Ishikawa (cell line): ENCODE measurements around the gene CAMK1.

Experiments used
- CEBPB ChIP-seq: IDR thresholded peaks from 2 replicates; pipeline ENCODE4 v1.6.1; 2012
- CREB1 ChIP-seq: IDR thresholded peaks from 2 replicates; pipeline ENCODE4 v1.6.1; 2012; ENCODE audit warnings: low read depth
- EGR1 ChIP-seq: IDR thresholded peaks from 2 replicates; pipeline ENCODE4 v1.6.1; 2012
- EP300 ChIP-seq: IDR thresholded peaks from 2 replicates; pipeline ENCODE4 v1.6.1; 2012; ENCODE audit warnings: borderline replicate concordance
- FOXM1 ChIP-seq: IDR thresholded peaks from 2 replicates; pipeline ENCODE4 v1.6.1; 2012; ENCODE audit warnings: low read depth, borderline replicate concordance
- NFIC ChIP-seq: IDR thresholded peaks from 2 replicates; pipeline ENCODE4 v1.6.1; 2012
- RAD21 ChIP-seq: IDR thresholded peaks from 2 replicates; pipeline ENCODE4 v1.6.1; 2012; ENCODE audit warnings: low read depth
- REST ChIP-seq: IDR thresholded peaks from 2 replicates; pipeline ENCODE4 v1.6.1; 2012; ENCODE audit warnings: low read depth, mild to moderate bottlenecking
- TAF1 ChIP-seq: IDR thresholded peaks from 2 replicates; pipeline ENCODE4 v1.6.1; 2012; ENCODE audit warnings: low read depth, mild to moderate bottlenecking
- TCF12 ChIP-seq: IDR thresholded peaks from 2 replicates; pipeline ENCODE4 v1.6.1; 2012; ENCODE audit warnings: low read depth
- TEAD4 ChIP-seq: IDR thresholded peaks from 2 replicates; pipeline ENCODE4 v1.6.1; 2012
- USF1 ChIP-seq: IDR thresholded peaks from 2 replicates; pipeline ENCODE4 v1.6.1; 2012
- YY1 ChIP-seq: IDR thresholded peaks from 2 replicates; pipeline ENCODE4 v1.6.1; 2012; ENCODE audit warnings: low read depth
- ZBTB7A ChIP-seq: IDR thresholded peaks from 2 replicates; pipeline ENCODE4 v1.6.1; 2012; ENCODE audit warnings: low read depth
- TF ChIP-seq, protein P1 (sequence below): IDR thresholded peaks from 2 replicates; pipeline ENCODE4 v1.6.1; 2012

The CAMK1 gene

GRCh38 chr3:9729419-9729818 lies 40.3 kb downstream of the CAMK1 start:
- TF ChIP-seq YY1 (no peak), EGR1 (no peak), NFIC (no peak), TEAD4 (no peak), TAF1 (no peak), ZBTB7A (no peak), RAD21 (no peak), REST (no peak), CEBPB (no peak), USF1 (no peak), TCF12 (no peak), CREB1 (no peak), EP300 (no peak), FOXM1 (no peak)
- TF ChIP-seq, protein P1, sequence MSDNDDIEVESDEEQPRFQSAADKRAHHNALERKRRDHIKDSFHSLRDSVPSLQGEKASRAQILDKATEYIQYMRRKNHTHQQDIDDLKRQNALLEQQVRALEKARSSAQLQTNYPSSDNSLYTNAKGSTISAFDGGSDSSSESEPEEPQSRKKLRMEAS: no peak

DNA sequence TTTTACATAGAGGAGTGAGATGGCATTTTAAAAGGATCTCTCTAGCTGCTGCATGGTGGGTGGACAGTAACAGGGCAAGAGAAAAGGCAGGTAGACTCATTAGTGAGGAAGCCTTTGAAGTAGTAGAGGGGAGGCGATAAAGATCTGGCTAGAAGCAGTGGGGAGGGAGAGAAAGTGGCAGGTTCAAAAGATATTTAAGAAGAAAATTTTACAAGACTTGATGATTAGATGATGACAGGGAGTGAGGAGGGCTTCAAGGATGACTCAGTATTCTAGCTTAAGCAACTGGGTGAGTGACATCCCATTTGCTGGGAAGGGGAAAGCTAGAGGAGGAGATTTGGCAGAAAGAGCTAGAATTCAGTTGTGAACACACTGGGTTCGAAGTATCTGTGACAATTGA lies 42.0 kb downstream of the CAMK1 start:
- TF ChIP-seq RAD21: no peak
- no peak for TF ChIP-seq ZBTB7A
- TF ChIP-seq, protein P1: no peak
- no peak for TF ChIP-seq TEAD4
- TF ChIP-seq TCF12: no peak
- TF ChIP-seq FOXM1: no peak
- TF ChIP-seq TAF1: no peak
- no peak for TF ChIP-seq USF1
- TF ChIP-seq EP300: no peak

DNA sequence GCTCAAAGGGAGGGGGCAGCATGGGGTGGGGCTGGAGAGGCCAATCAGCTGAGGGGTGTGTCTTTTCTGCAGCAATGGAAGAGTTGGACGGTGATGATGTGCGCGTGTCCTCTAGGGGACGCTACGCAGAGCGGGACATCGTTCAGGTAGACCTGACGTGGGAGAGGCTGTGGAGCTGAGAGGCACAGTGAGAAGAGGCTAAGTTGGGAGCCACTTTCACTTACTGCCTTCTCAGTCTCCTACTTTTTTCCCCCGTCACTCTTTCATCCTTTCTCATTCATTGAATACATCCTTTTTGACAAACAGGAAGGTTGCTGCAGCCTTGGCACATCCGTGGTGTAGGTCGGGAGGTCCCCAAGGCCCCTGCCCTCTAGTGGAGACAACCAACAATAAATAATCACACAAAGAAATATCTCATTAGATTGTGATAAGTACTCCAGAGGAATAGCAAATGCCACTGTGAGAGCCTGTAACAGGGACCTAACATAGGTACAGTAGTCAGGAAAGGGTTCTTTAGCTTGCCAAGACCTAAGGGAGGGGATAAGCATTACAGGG lies 42.6 kb downstream of the CAMK1 start:
- TF ChIP-seq RAD21: peak; percentile 41
- TF ChIP-seq YY1: no peak

DNA sequence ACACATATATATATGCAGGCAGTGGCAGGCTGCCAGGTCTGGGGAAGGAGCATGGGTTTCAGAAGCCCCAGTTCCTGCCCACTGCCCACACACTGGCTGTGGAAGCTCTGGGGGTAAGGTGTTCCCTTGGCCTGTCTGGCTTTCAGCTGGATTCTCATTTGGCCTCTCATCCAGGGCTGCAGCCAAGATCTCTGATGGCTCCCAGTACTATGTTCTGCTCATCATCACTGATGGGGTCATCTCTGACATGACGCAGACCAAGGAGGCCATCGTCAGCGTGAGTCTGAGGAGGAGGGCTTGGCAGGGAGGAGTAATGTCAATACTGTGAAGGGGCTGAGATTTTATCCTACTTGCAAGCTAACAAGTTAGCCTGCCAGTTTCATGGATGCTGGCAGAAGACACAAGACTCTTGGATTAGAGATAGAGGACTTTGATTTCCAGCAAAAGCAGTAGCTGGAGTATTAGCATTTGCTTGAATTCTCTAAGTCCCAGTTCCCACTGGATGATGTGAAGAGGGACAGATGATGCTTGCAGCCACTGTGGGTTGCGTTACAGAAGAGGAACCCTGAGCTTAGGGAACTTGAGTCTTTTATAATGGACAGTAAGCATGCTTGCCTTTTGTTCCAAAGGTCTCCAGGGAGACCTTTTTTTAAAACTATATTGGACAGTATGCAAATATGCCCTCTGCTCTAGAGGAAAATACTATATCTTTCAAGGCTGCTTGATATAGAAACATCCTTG lies 43.8 kb downstream of the CAMK1 start:
- no peak for TF ChIP-seq TEAD4
- TF ChIP-seq EGR1: no peak
- no peak for TF ChIP-seq CEBPB
- no peak for TF ChIP-seq NFIC
- no peak for TF ChIP-seq RAD21

- TF ChIP-seq RAD21 (no peak), FOXM1 (no peak), EP300 (no peak), ZBTB7A (no peak)
Measured at GRCh38 chr3:9721700-9722060, 48.1 kb downstream of the CAMK1 start.

DNA sequence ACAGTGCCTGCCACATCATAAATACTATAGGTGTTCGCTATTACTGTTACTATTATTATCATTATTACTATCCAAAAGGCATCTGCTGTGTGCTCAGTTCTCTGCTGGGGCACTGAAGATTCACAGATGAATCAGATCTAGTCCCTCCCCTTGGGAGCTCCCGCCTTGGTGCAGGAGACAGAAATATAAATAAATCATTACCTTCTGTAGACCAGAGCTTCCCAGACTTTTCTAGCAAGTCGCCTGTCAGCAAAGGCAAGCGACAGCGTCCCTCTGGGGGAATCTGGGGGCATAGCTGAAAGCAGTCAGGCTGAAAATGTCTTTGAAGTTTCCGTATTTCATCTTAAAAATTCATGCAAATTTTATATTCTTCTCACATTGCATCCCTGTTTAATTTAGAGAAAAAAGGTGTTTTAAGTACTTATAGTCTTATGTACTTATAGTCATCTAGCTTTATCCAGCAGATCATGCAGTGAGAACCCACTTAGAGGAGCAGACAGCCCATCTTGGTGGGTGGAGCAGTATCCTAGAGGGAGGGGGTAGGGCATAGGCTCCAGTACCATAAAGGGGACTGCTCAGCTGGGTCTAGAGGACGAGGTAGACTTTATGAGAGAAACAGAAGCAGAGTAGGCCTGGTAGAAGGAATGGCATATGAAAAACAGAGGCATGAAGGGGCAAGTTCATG lies 48.6 kb downstream of the CAMK1 start:
- TF ChIP-seq EGR1 (no peak), RAD21 (no peak), EP300 (no peak), FOXM1 (no peak), REST (no peak), USF1 (no peak), YY1 (no peak), TEAD4 (no peak), CREB1 (no peak), CEBPB (no peak), TCF12 (no peak), ZBTB7A (no peak)
- TF ChIP-seq, protein P1: no peak
